Thoracic aorta (tissue), 2 donors: Measurements from ENCODE around the gene SLC25A13. TPM values are rescaled to one million over a fixed set of nuclear protein-coding genes. Genes with fewer than 3 reads are reported as not detected.

Experiments
- ATAC-seq: fragments of 150-250 bp; one replicate; pipeline ENCODE4 v1.8.0; 2017; ENCODE audit warnings: low read depth; ENCODE audit not compliant: insufficient number of reproducible peaks, low FRiP score
- DNase-seq: peaks from one replicate; pipeline ENCODE4 v3.0.0-alpha.2; 2020; ENCODE audit warnings: low spot score
- H3K27ac ChIP-seq, 2 donors: fragments of 200-600 bp; sonication (generic); 1 replicate in 1 of 2; 2 replicates in 1 of 2; pipeline ENCODE4 v1.5.1; 2016; ENCODE audit warnings: mild to moderate bottlenecking in 2 of 2, moderate library complexity in 2 of 2
- H3K27me3 ChIP-seq: fragments of 200-600 bp; sonication (generic); replicated peaks from 2 replicates; pipeline ENCODE4 v1.6.0; 2016; ENCODE audit warnings: mild to moderate bottlenecking; ENCODE audit not compliant: insufficient read depth
- H3K36me3 ChIP-seq: fragments of 200-600 bp; sonication (generic); one replicate; pipeline ENCODE4 v1.5.1; 2016
- H3K4me1 ChIP-seq, 2 donors: fragments of 200-600 bp; sonication (generic); 1 replicate in 1 of 2; 2 replicates in 1 of 2; pipeline versions ENCODE4 v1.5.1 to v1.6.0; 2016; ENCODE audit warnings: low read depth in 2 of 2, mild to moderate bottlenecking in 1 of 2; ENCODE audit not compliant: control insufficient read depth in 1 of 2
- H3K4me3 ChIP-seq: fragments of 200-600 bp; sonication (generic); 2 replicates; pipeline ENCODE4 v1.5.1; 2016; ENCODE audit warnings: mild to moderate bottlenecking
- H3K9me3 ChIP-seq: fragments of 200-600 bp; sonication (generic); 2 replicates; pipeline ENCODE4 v1.5.1; 2016
- CTCF ChIP-seq: fragments of 200-600 bp; sonication (generic); IDR thresholded peaks from one replicate; pipeline ENCODE4 v1.5.1; 2019; ENCODE audit warnings: antibody characterized with exemption
- total RNA-seq, 2 donors: library from RNA; depleted of rRNA; stranded (reverse); fragments of >200 nt; gene quantifications; one replicate each; pipeline versions ENCODE4 v1.1.0 to v1.2.3, GENCODE V29; 2016

SLC25A13 gene
- total RNA-seq, 2 donors from 2014 or later, result 18.5 to 24.2 TPM

- no peak for TF ChIP-seq CTCF
- DNase-seq, result no peak
- H3K4me3 ChIP-seq, result no peak overlapping the region
- no peak for ATAC-seq
- no peak overlapping the region for H3K27ac ChIP-seq
- no peaks in the 10 kb centered on the region for H3K27me3 ChIP-seq
- no peaks in the 10 kb centered on the region for H3K9me3 ChIP-seq
- H3K36me3 ChIP-seq, result no peaks in the 10 kb centered on the region
- peaks cover 5 to 35% of the 10 kb centered on the region in 2 donors for H3K4me1 ChIP-seq
These were observed 4.9 kb downstream of the SLC25A13 start for GRCh38 chr7:96316949-96317348.

GRCh38 chr7:96315125-96315512 is 6.8 kb downstream of the SLC25A13 start:
- H3K4me1 ChIP-seq, result peaks cover 11 to 33% of the 10 kb centered on the region in 2 donors
- ATAC-seq (no peak), DNase-seq (no peak)
- H3K9me3 ChIP-seq, result no peaks in the 10 kb centered on the region
- H3K36me3 ChIP-seq, result no peaks in the 10 kb centered on the region
- no peaks in the 10 kb centered on the region for H3K27me3 ChIP-seq
- no peak for TF ChIP-seq CTCF
- no peak overlapping the region for H3K27ac ChIP-seq
- no peak overlapping the region for H3K4me3 ChIP-seq

- no peak for ATAC-seq
- Histone ChIP-seq H3K4me1 (peaks cover 11 to 36% of the 10 kb centered on the region in 2 donors), H3K9me3 (no peaks in the 10 kb centered on the region), H3K36me3 (no peaks in the 10 kb centered on the region), H3K27ac (no peak overlapping the region), H3K4me3 (no peak overlapping the region), H3K27me3 (no peaks in the 10 kb centered on the region)
- TF ChIP-seq CTCF, result no peak
- no peak for DNase-seq
These were observed 7.3 kb downstream of the SLC25A13 start for GRCh38 chr7:96314402-96315124.

GRCh38 chr7:96313940-96314339 is 8.0 kb downstream of the SLC25A13 start:
- Histone ChIP-seq H3K27me3 (no peaks in the 10 kb centered on the region), H3K27ac (no peak overlapping the region), H3K9me3 (no peaks in the 10 kb centered on the region), H3K36me3 (no peaks in the 10 kb centered on the region), H3K4me3 (no peak overlapping the region), H3K4me1 (peaks cover 11 to 31% of the 10 kb centered on the region in 2 donors)
- DNase-seq (no peak), ATAC-seq (no peak)
- TF ChIP-seq CTCF, result no peak

GRCh38 chr7:96312502-96312901 is 9.4 kb downstream of the SLC25A13 start:
- no peak for TF ChIP-seq CTCF
- no peak for ATAC-seq
- H3K4me3 ChIP-seq, result no peak overlapping the region
- no peak overlapping the region for H3K27ac ChIP-seq
- no peak for DNase-seq
- H3K4me1 ChIP-seq, result peaks cover 11 to 26% of the 10 kb centered on the region in 2 donors
- no peaks in the 10 kb centered on the region for H3K27me3 ChIP-seq
- H3K9me3 ChIP-seq, result no peaks in the 10 kb centered on the region
- H3K36me3 ChIP-seq, result no peaks in the 10 kb centered on the region
